Measurements from ENCODE around the gene DNM3.

DNA sequence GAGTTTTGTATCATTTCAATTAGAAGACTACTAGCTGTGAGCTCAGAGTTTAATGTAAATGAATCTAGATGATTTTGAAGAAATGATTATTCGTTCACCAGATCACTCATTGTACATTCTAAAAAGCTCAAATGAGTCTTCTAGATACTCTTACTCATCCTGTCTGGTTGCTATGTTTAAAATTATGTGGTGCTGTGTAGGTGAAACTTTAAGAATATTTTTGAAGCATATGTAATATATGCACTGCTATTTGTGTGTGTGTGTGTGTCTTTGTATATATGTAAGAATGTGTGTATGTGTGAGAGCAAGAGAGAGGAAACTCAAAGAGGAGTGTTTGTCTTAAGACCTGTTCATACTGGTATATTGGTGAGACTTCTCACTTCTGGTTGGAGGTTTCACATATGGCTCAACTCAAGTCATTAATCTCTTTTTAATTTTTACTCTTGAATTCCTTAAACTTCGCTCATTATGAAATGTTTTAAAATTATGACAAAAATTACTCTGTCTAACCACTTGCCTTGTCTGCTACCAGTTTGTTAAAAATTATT, 570.6 kb downstream of the DNM3 start:
- TF ChIP-seq, protein P1, sequence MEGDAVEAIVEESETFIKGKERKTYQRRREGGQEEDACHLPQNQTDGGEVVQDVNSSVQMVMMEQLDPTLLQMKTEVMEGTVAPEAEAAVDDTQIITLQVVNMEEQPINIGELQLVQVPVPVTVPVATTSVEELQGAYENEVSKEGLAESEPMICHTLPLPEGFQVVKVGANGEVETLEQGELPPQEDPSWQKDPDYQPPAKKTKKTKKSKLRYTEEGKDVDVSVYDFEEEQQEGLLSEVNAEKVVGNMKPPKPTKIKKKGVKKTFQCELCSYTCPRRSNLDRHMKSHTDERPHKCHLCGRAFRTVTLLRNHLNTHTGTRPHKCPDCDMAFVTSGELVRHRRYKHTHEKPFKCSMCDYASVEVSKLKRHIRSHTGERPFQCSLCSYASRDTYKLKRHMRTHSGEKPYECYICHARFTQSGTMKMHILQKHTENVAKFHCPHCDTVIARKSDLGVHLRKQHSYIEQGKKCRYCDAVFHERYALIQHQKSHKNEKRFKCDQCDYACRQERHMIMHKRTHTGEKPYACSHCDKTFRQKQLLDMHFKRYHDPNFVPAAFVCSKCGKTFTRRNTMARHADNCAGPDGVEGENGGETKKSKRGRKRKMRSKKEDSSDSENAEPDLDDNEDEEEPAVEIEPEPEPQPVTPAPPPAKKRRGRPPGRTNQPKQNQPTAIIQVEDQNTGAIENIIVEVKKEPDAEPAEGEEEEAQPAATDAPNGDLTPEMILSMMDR (IDR thresholded peaks at IDR 0.05; ENCODE audit: insufficient read depth, low read length, poor library complexity, severe bottlenecking): no peak
- no peak for TF ChIP-seq EZH2phosphoT487 (conservative IDR thresholded peaks at IDR 0.05; ENCODE audit: low read length)
